ENCODE results near the gene SRBD1.

The SRBD1 gene

GRCh38 chr2:45551862-45552261 is 59.2 kb downstream of the SRBD1 start:
- H3K79me1 ChIP-seq (replicated peaks; ENCODE audit: low read length, poor library complexity, severe bottlenecking): peaks cover 3% of the 10 kb centered on the region
- H2AFZ ChIP-seq (ENCODE audit: low read depth, low read length): no peak overlapping the region
- no peak overlapping the region for H2BK15ac ChIP-seq (ENCODE audit: low read depth, poor library complexity, severe bottlenecking)
- no peak overlapping the region for H4K91ac ChIP-seq (ENCODE audit: low read length)
- no peak overlapping the region for H3K14ac ChIP-seq (ENCODE audit: low read length in 2 of 2)
- H4K8ac ChIP-seq (ENCODE audit: low read length): no peak overlapping the region
- no peak overlapping the region for H2BK5ac ChIP-seq (ENCODE audit: low read depth, low read length, poor library complexity, severe bottlenecking)
- no peak overlapping the region for H2AK5ac ChIP-seq (ENCODE audit: low read length, severe bottlenecking)
- H3K4me1 ChIP-seq (ENCODE audit: control insufficient read depth, insufficient read depth, low read depth, low read length): no peaks in the 10 kb centered on the region
- no peak overlapping the region for H3K27ac ChIP-seq (ENCODE audit: low read length, poor library complexity, severe bottlenecking)
- H3K36me3 ChIP-seq (ENCODE audit: control insufficient read depth in 1 of 2, insufficient read depth in 2 of 2, low read depth in 1 of 2, low read length in 2 of 2): peaks cover 0 to 21% of the 10 kb centered on the region in 2 experiments
- H3K18ac ChIP-seq (ENCODE audit: low read depth in 1 of 2, low read length in 2 of 2): no peak overlapping the region
- no peak overlapping the region for H3K4ac ChIP-seq (ENCODE audit: low read depth in 1 of 2, low read length in 2 of 2)
- no peak overlapping the region for H3K4me2 ChIP-seq (ENCODE audit: low read length, poor library complexity, severe bottlenecking)
- no peaks in the 10 kb centered on the region for H3K9me3 ChIP-seq (ENCODE audit: control insufficient read depth, low read length)
- H2BK120ac ChIP-seq (ENCODE audit: low read depth, low read length): no peak overlapping the region
- H3K4me3 ChIP-seq (ENCODE audit: insufficient read depth in 1 of 2, low read depth in 1 of 2, low read length in 2 of 2): no peak overlapping the region
- DNase-seq: no peak
- no peaks in the 10 kb centered on the region for H3K27me3 ChIP-seq (ENCODE audit: control insufficient read depth in 1 of 2, insufficient read depth in 1 of 2, low read length in 2 of 2)
- no peak overlapping the region for H2BK12ac ChIP-seq (ENCODE audit: low read length in 2 of 2)
- H3K9ac ChIP-seq (ENCODE audit: low read length): no peak overlapping the region
- no peak overlapping the region for H3K23ac ChIP-seq (ENCODE audit: low read length in 2 of 2)
- WGBS: 94% methylated on average over 5 of the region's 5 CpGs

GRCh38 chr2:45545943-45546342 is 65.1 kb downstream of the SRBD1 start:
- no peak overlapping the region for H2BK12ac ChIP-seq (ENCODE audit: low read length in 2 of 2)
- no peak overlapping the region for H3K18ac ChIP-seq (ENCODE audit: low read depth in 1 of 2, low read length in 2 of 2)
- H3K23ac ChIP-seq (ENCODE audit: low read length in 2 of 2): no peak overlapping the region
- H3K14ac ChIP-seq (ENCODE audit: low read length in 2 of 2): no peak overlapping the region
- H2AK5ac ChIP-seq (ENCODE audit: low read length, severe bottlenecking): no peak overlapping the region
- H3K27ac ChIP-seq (ENCODE audit: low read length, poor library complexity, severe bottlenecking): no peak overlapping the region
- no peak overlapping the region for H4K8ac ChIP-seq (ENCODE audit: low read length)
- no peak overlapping the region for H2BK5ac ChIP-seq (ENCODE audit: low read depth, low read length, poor library complexity, severe bottlenecking)
- peaks cover 6% of the 10 kb centered on the region for H3K79me1 ChIP-seq (replicated peaks; ENCODE audit: low read length, poor library complexity, severe bottlenecking)
- no peak overlapping the region for H3K4ac ChIP-seq (ENCODE audit: low read depth in 1 of 2, low read length in 2 of 2)
- no peaks in the 10 kb centered on the region for H3K27me3 ChIP-seq (ENCODE audit: control insufficient read depth in 1 of 2, insufficient read depth in 1 of 2, low read length in 2 of 2)
- peaks cover 8% of the 10 kb centered on the region for H3K9me3 ChIP-seq (ENCODE audit: control insufficient read depth, low read length)
- no peaks in the 10 kb centered on the region for H3K4me1 ChIP-seq (ENCODE audit: control insufficient read depth, insufficient read depth, low read depth, low read length)
- H4K91ac ChIP-seq (ENCODE audit: low read length): no peak overlapping the region
- H2BK120ac ChIP-seq (ENCODE audit: low read depth, low read length): no peak overlapping the region
- H3K36me3 ChIP-seq (ENCODE audit: control insufficient read depth in 1 of 2, insufficient read depth in 2 of 2, low read depth in 1 of 2, low read length in 2 of 2): peaks cover 15 to 61% of the 10 kb centered on the region in 2 experiments
- H2AFZ ChIP-seq (ENCODE audit: low read depth, low read length): no peak overlapping the region
- no peak for DNase-seq
- H3K4me2 ChIP-seq (ENCODE audit: low read length, poor library complexity, severe bottlenecking): no peak overlapping the region
- no peak overlapping the region for H3K9ac ChIP-seq (ENCODE audit: low read length)
- no peak overlapping the region for H3K4me3 ChIP-seq (ENCODE audit: insufficient read depth in 1 of 2, low read depth in 1 of 2, low read length in 2 of 2)
- no peak overlapping the region for H2BK15ac ChIP-seq (ENCODE audit: low read depth, poor library complexity, severe bottlenecking)

- Histone ChIP-seq H3K4ac (ENCODE audit: low read depth in 1 of 2, low read length in 2 of 2) (no peak overlapping the region), H4K8ac (ENCODE audit: low read length) (no peak overlapping the region), H3K27ac (ENCODE audit: low read length, poor library complexity, severe bottlenecking) (no peak overlapping the region), H3K9ac (ENCODE audit: low read length) (no peak overlapping the region), H4K91ac (ENCODE audit: low read length) (no peak overlapping the region), H3K18ac (ENCODE audit: low read depth in 1 of 2, low read length in 2 of 2) (no peak overlapping the region), H3K79me1 (replicated peaks; ENCODE audit: low read length, poor library complexity, severe bottlenecking) (peaks cover 4% of the 10 kb centered on the region), H3K27me3 (ENCODE audit: control insufficient read depth in 1 of 2, insufficient read depth in 1 of 2, low read length in 2 of 2) (no peaks in the 10 kb centered on the region), H3K14ac (ENCODE audit: low read length in 2 of 2) (no peak overlapping the region), H3K4me1 (ENCODE audit: control insufficient read depth, insufficient read depth, low read depth, low read length) (no peaks in the 10 kb centered on the region), H3K4me3 (ENCODE audit: insufficient read depth in 1 of 2, low read depth in 1 of 2, low read length in 2 of 2) (no peak overlapping the region), H2BK120ac (ENCODE audit: low read depth, low read length) (no peak overlapping the region), H2BK12ac (ENCODE audit: low read length in 2 of 2) (no peak overlapping the region), H3K4me2 (ENCODE audit: low read length, poor library complexity, severe bottlenecking) (no peak overlapping the region), H2BK15ac (ENCODE audit: low read depth, poor library complexity, severe bottlenecking) (no peak overlapping the region), H3K23ac (ENCODE audit: low read length in 2 of 2) (no peak overlapping the region), H2AK5ac (ENCODE audit: low read length, severe bottlenecking) (no peak overlapping the region), H3K36me3 (ENCODE audit: control insufficient read depth in 1 of 2, insufficient read depth in 2 of 2, low read depth in 1 of 2, low read length in 2 of 2) (peaks cover 17 to 64% of the 10 kb centered on the region in 2 experiments), H3K9me3 (ENCODE audit: control insufficient read depth, low read length) (peaks cover 8% of the 10 kb centered on the region), H2BK5ac (ENCODE audit: low read depth, low read length, poor library complexity, severe bottlenecking) (no peak overlapping the region), H2AFZ (ENCODE audit: low read depth, low read length) (no peak overlapping the region)
- no peak for DNase-seq
- 98% methylated on average over 1 of the region's 1 CpG for WGBS
Observed at GRCh38 chr2:45543257-45543656, 67.8 kb downstream of the SRBD1 start.

- Histone ChIP-seq H3K4me2 (ENCODE audit: low read length, poor library complexity, severe bottlenecking) (no peak overlapping the region), H2BK120ac (ENCODE audit: low read depth, low read length) (no peak overlapping the region), H3K23ac (ENCODE audit: low read length in 2 of 2) (no peak overlapping the region), H3K79me1 (replicated peaks; ENCODE audit: low read length, poor library complexity, severe bottlenecking) (peaks cover 4% of the 10 kb centered on the region), H4K91ac (ENCODE audit: low read length) (no peak overlapping the region), H3K18ac (ENCODE audit: low read depth in 1 of 2, low read length in 2 of 2) (no peak overlapping the region), H2BK15ac (ENCODE audit: low read depth, poor library complexity, severe bottlenecking) (peak overlapping the region; percentile 1), H2AK5ac (ENCODE audit: low read length, severe bottlenecking) (no peak overlapping the region), H3K9me3 (ENCODE audit: control insufficient read depth, low read length) (peaks cover 8% of the 10 kb centered on the region), H4K8ac (ENCODE audit: low read length) (no peak overlapping the region), H3K36me3 (ENCODE audit: control insufficient read depth in 1 of 2, insufficient read depth in 2 of 2, low read depth in 1 of 2, low read length in 2 of 2) (peaks cover 17 to 66% of the 10 kb centered on the region in 2 experiments), H3K4me3 (ENCODE audit: insufficient read depth in 1 of 2, low read depth in 1 of 2, low read length in 2 of 2) (no peak overlapping the region), H2AFZ (ENCODE audit: low read depth, low read length) (no peak overlapping the region), H3K9ac (ENCODE audit: low read length) (no peak overlapping the region), H3K4ac (ENCODE audit: low read depth in 1 of 2, low read length in 2 of 2) (no peak overlapping the region), H3K4me1 (ENCODE audit: control insufficient read depth, insufficient read depth, low read depth, low read length) (no peaks in the 10 kb centered on the region), H2BK5ac (ENCODE audit: low read depth, low read length, poor library complexity, severe bottlenecking) (no peak overlapping the region), H3K14ac (ENCODE audit: low read length in 2 of 2) (no peak overlapping the region), H3K27me3 (ENCODE audit: control insufficient read depth in 1 of 2, insufficient read depth in 1 of 2, low read length in 2 of 2) (no peaks in the 10 kb centered on the region), H3K27ac (ENCODE audit: low read length, poor library complexity, severe bottlenecking) (no peak overlapping the region), H2BK12ac (ENCODE audit: low read length in 2 of 2) (no peak overlapping the region)
- no peak for DNase-seq
- WGBS: 92% methylated on average over 6 of the region's 6 CpGs
Observed at GRCh38 chr2:45542013-45542412, 69.1 kb downstream of the SRBD1 start.
